ENCODE data around the gene KCNQ2. TPM values are rescaled to one million over a fixed set of nuclear protein-coding genes. Genes with fewer than 3 reads are reported as not detected.

The KCNQ2 gene
- total RNA-seq, 4 donors from 2014 or later, result 0.19 to 0.40 (median 0.40) TPM; not detected in 1

GRCh38 chr20:63377256-63377941 is 95.1 kb downstream of the KCNQ2 start:
- H3K27me3 ChIP-seq, result peaks cover 100% of the 10 kb centered on the region
- H3K4me1 ChIP-seq, result peaks cover 0 to 5% (median 0%) of the 10 kb centered on the region in 3 donors
- H3K9me3 ChIP-seq, result no peaks in the 10 kb centered on the region
- ATAC-seq, result no peak
- H3K27ac ChIP-seq, result no peak overlapping the region
- WGBS, 2 donors (ENCODE audit: low coverage in 1 of 2), result 4% methylated on average over 11 of the region's 32 CpGs; no CpG with 5 or more reads in 1 of the 2 donors
- no peak overlapping the region for H3K4me3 ChIP-seq
- no peaks in the 10 kb centered on the region for H3K36me3 ChIP-seq
- no peak for TF ChIP-seq POLR2A (IDR thresholded peaks at IDR 0.05)
- TF ChIP-seq EP300 (IDR thresholded peaks at IDR 0.05), result no peak

- Histone ChIP-seq H3K4me3 (no peak overlapping the region), H3K9me3 (no peaks in the 10 kb centered on the region), H3K36me3 (no peaks in the 10 kb centered on the region), H3K27ac (no peak overlapping the region), H3K4me1 (peaks cover 0 to 1% (median 0%) of the 10 kb centered on the region in 3 donors), H3K27me3 (peaks cover 97% of the 10 kb centered on the region)
- TF ChIP-seq, protein P1, sequence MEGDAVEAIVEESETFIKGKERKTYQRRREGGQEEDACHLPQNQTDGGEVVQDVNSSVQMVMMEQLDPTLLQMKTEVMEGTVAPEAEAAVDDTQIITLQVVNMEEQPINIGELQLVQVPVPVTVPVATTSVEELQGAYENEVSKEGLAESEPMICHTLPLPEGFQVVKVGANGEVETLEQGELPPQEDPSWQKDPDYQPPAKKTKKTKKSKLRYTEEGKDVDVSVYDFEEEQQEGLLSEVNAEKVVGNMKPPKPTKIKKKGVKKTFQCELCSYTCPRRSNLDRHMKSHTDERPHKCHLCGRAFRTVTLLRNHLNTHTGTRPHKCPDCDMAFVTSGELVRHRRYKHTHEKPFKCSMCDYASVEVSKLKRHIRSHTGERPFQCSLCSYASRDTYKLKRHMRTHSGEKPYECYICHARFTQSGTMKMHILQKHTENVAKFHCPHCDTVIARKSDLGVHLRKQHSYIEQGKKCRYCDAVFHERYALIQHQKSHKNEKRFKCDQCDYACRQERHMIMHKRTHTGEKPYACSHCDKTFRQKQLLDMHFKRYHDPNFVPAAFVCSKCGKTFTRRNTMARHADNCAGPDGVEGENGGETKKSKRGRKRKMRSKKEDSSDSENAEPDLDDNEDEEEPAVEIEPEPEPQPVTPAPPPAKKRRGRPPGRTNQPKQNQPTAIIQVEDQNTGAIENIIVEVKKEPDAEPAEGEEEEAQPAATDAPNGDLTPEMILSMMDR (IDR thresholded peaks at IDR 0.05), result no peak
- no peak for TF ChIP-seq POLR2AphosphoS5 (IDR thresholded peaks at IDR 0.05)
- no peak for TF ChIP-seq POLR2A (IDR thresholded peaks at IDR 0.05)
- no peak for TF ChIP-seq EP300 (IDR thresholded peaks at IDR 0.05)
- ATAC-seq, result no peak
- WGBS, 2 donors (ENCODE audit: low coverage in 1 of 2), result 21% methylated on average over 9 of the region's 31 CpGs; no CpG with 5 or more reads in 1 of the 2 donors
Measured at GRCh38 chr20:63376283-63377250, 95.9 kb downstream of the KCNQ2 start.

GRCh38 chr20:63375438-63375837 is 97.0 kb downstream of the KCNQ2 start:
- no peak overlapping the region for H3K27ac ChIP-seq
- 83 to 85% methylated on average over 3 of the region's 3 CpGs for WGBS, 2 donors (ENCODE audit: low coverage in 1 of 2)
- peaks cover 97% of the 10 kb centered on the region for H3K27me3 ChIP-seq
- TF ChIP-seq POLR2A (IDR thresholded peaks at IDR 0.05) (no peak), EP300 (IDR thresholded peaks at IDR 0.05) (no peak), POLR2AphosphoS5 (IDR thresholded peaks at IDR 0.05) (no peak)
- TF ChIP-seq, protein P1 (IDR thresholded peaks at IDR 0.05), result no peak
- no peaks in the 10 kb centered on the region for H3K36me3 ChIP-seq
- no peak for ATAC-seq
- H3K4me1 ChIP-seq, result no peaks in the 10 kb centered on the region
- H3K4me3 ChIP-seq, result no peak overlapping the region
- no peaks in the 10 kb centered on the region for H3K9me3 ChIP-seq

DNA sequence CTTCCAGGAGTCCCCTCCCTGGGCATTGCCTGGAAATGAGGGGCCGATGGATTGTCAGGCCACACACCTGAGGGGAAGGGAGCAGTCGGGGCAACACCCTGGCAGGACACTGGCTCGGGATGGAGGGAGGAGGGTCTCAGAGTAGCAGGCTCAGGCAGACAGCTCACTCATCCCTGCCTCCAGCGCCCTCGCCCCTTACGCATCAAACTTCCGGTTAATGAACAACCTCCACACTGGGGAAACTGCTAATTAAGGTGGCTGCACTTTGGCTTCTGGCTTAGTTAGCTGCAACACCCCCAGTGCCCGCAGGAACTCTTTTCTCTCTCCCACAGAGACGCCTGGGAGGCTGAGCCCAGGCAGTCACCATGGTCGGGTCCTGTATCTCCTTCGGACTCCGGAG is 98.0 kb downstream of the KCNQ2 start:
- no peaks in the 10 kb centered on the region for H3K4me1 ChIP-seq
- no peak overlapping the region for H3K27ac ChIP-seq
- no peak for ATAC-seq
- H3K27me3 ChIP-seq, result peaks cover 97% of the 10 kb centered on the region
- no peaks in the 10 kb centered on the region for H3K36me3 ChIP-seq
- TF ChIP-seq EP300 (IDR thresholded peaks at IDR 0.05) (no peak), POLR2A (IDR thresholded peaks at IDR 0.05) (no peak), POLR2AphosphoS5 (IDR thresholded peaks at IDR 0.05) (no peak)
- TF ChIP-seq, protein P1 (IDR thresholded peaks at IDR 0.05), result no peak
- WGBS, 2 donors (ENCODE audit: low coverage in 1 of 2), result 40 to 60% methylated on average over 1 of the region's 12 CpGs
- H3K9me3 ChIP-seq, result no peaks in the 10 kb centered on the region
- H3K4me3 ChIP-seq, result no peak overlapping the region

GRCh38 chr20:63373996-63374395 is 98.5 kb downstream of the KCNQ2 start:
- no CpG with 5 or more reads among the region's 19 CpGs for WGBS, 2 donors (ENCODE audit: low coverage in 1 of 2)

More at GRCh38 chr20:63373996-63374395, 98.5 kb downstream of the KCNQ2 start:
- TF ChIP-seq, protein P1 (IDR thresholded peaks at IDR 0.05), result no peak
- TF ChIP-seq POLR2A (IDR thresholded peaks at IDR 0.05), result no peak
- no peak for TF ChIP-seq EP300 (IDR thresholded peaks at IDR 0.05)
- no peak for TF ChIP-seq POLR2AphosphoS5 (IDR thresholded peaks at IDR 0.05)
- peaks cover 94% of the 10 kb centered on the region for H3K27me3 ChIP-seq
- H3K27ac ChIP-seq, result no peak overlapping the region
- no peaks in the 10 kb centered on the region for H3K36me3 ChIP-seq
- H3K4me3 ChIP-seq, result no peak overlapping the region
- H3K4me1 ChIP-seq, result no peaks in the 10 kb centered on the region
- no peaks in the 10 kb centered on the region for H3K9me3 ChIP-seq
- ATAC-seq, result no peak

Data from gastroesophageal sphincter (tissue), 4 donors.